Endothelial cell of umbilical vein (primary cell): ENCODE measurements around the gene ATP1A3. TPM values are rescaled to one million over a fixed set of nuclear protein-coding genes. Genes with fewer than 3 reads are reported as not detected.

Experiments
- BruUV-seq: library from RNA; stranded (reverse); fragments of 400-500 nt; replicated peaks from 2 replicates; lab custom pipeline; 2021; lab: Mats Ljungman, UMichigan
- CTCF ChIA-PET: fragments of 300-600, 350-600 bp; sonication (Branson Sonifier 250); formaldehyde crosslinking; loops from one replicate; lab custom pipeline; 2021; ENCODE audit warnings: antibody characterized with exemption, inconsistent platforms; lab: Charles Lee
- POLR2A ChIA-PET: fragments of 300-600, 350-600 bp; sonication (Branson Sonifier 250); formaldehyde crosslinking; loops from one replicate; lab custom pipeline; 2021; ENCODE audit warnings: antibody characterized with exemption, inconsistent platforms; lab: Charles Lee
- DNase-seq: peaks from one replicate; pipeline ENCODE4 v3.0.0-alpha.2; 2011; ENCODE audit warnings: low read depth, low spot score
- FAIRE-seq: peaks from 2 replicates; lab custom pipeline; 2011; peaks lifted over from hg19 to GRCh38; lab: Jason Lieb, UNC
- H2AFZ ChIP-seq: 2 replicates; pipeline ENCODE4 v1.6.0; 2012; ENCODE audit warnings: low read depth, low read length, control low read depth, inconsistent platforms
- H3K27ac ChIP-seq: 2 replicates; pipeline ENCODE4 v1.5.1; 2011; ENCODE audit warnings: low read depth, mild to moderate bottlenecking, control low read depth, low read length, moderate library complexity; ENCODE audit not compliant: insufficient read depth
- H3K27me3 ChIP-seq, 2 experiments: 2 replicates each; pipeline versions ENCODE4 v1.6.0 to v1.6.1; 2011; ENCODE audit warnings: low read length in 2 of 2, mixed read lengths in 1 of 2; ENCODE audit not compliant: control insufficient read depth in 2 of 2, insufficient read depth in 2 of 2
- H3K36me3 ChIP-seq, 2 experiments: 2 replicates in 1 of 2; 3 replicates in 1 of 2; pipeline ENCODE4 v1.5.1; 2011; ENCODE audit warnings: low read length in 2 of 2, mild to moderate bottlenecking in 1 of 2, moderate library complexity in 1 of 2; ENCODE audit not compliant: control insufficient read depth in 2 of 2, insufficient read depth in 2 of 2; ENCODE audit errors: extremely low read depth in 1 of 2
- H3K4me1 ChIP-seq: 3 replicates; pipeline ENCODE4 v1.5.1; 2011; ENCODE audit warnings: mild to moderate bottlenecking, low read length; ENCODE audit not compliant: control insufficient read depth, insufficient read depth; ENCODE audit errors: extremely low read depth
- H3K4me2 ChIP-seq: 2 replicates; pipeline ENCODE4 v1.6.1; 2011; ENCODE audit warnings: low read length, control low read depth, mixed read lengths; ENCODE audit not compliant: insufficient read depth
- H3K4me3 ChIP-seq, 3 experiments: fragments of 200-600 bp in 1 of 3; sonication (generic), shearing (Covaris generic) in 1 of 3; replicated peaks in 1 of 3; 2 replicates each; pipeline ENCODE4 v1.5.1; 2011 to 2016; ENCODE audit warnings: control low read depth in 3 of 3, low read length in 3 of 3, mild to moderate bottlenecking in 2 of 3, inconsistent platforms in 1 of 3, low read depth in 1 of 3, moderate library complexity in 1 of 3; ENCODE audit not compliant: insufficient read depth in 1 of 3
- H3K79me2 ChIP-seq: 2 replicates; pipeline ENCODE4 v1.6.0; 2012; ENCODE audit warnings: low read length, inconsistent platforms; ENCODE audit not compliant: control insufficient read depth, insufficient read depth
- H3K9ac ChIP-seq: replicated peaks from 2 replicates; pipeline ENCODE3; 2011; ENCODE audit warnings: low read length, control low read depth; ENCODE audit not compliant: insufficient read depth; ENCODE audit errors: extremely low read depth
- H3K9me1 ChIP-seq: replicated peaks from 3 replicates; pipeline ENCODE4 v1.6.0; 2011; ENCODE audit warnings: mild to moderate bottlenecking, low read length; ENCODE audit not compliant: control insufficient read depth, insufficient read depth; ENCODE audit errors: extremely low read depth
- H3K9me3 ChIP-seq: replicated peaks from 2 replicates; pipeline ENCODE4 v1.5.1; 2012; ENCODE audit warnings: low read length, inconsistent platforms; ENCODE audit not compliant: control insufficient read depth, insufficient read depth
- H4K20me1 ChIP-seq: replicated peaks from 2 replicates; pipeline ENCODE3; 2011; ENCODE audit warnings: mild to moderate bottlenecking, low read length; ENCODE audit not compliant: control insufficient read depth, insufficient read depth; ENCODE audit errors: extremely low read depth
- CTCF ChIP-seq, 2 donors: IDR thresholded peaks; 1 replicate in 1 of 2; 2 replicates in 1 of 2; pipeline ENCODE4 v1.5.1; 2011; ENCODE audit warnings: low read length in 2 of 2, mild to moderate bottlenecking in 2 of 2, moderate library complexity in 2 of 2, control low read depth in 1 of 2, inconsistent platforms in 1 of 2, low read depth in 1 of 2; ENCODE audit not compliant: insufficient read depth in 1 of 2; ENCODE audit errors: extremely low read depth in 1 of 2
- EZH2 ChIP-seq: IDR thresholded peaks from 2 replicates; pipeline ENCODE4 v1.6.1; 2012; ENCODE audit warnings: borderline replicate concordance, low read depth, mild to moderate bottlenecking, moderate library complexity, low read length, inconsistent platforms; ENCODE audit not compliant: severe bottlenecking
- FOS ChIP-seq: IDR thresholded peaks from 2 replicates; pipeline ENCODE4 v1.6.1; 2011; ENCODE audit warnings: mild to moderate bottlenecking, low read length, moderate library complexity, borderline replicate concordance; ENCODE audit not compliant: insufficient read depth
- GATA2 ChIP-seq: IDR thresholded peaks from 2 replicates; pipeline ENCODE4 v1.7.0; 2011; ENCODE audit warnings: low read depth, mild to moderate bottlenecking, moderate library complexity, mixed read lengths, low read length; ENCODE audit not compliant: insufficient read length, insufficient read depth
- JUN ChIP-seq: IDR thresholded peaks from 2 replicates; pipeline ENCODE4 v1.6.1; 2011; ENCODE audit warnings: borderline replicate concordance, low read depth; ENCODE audit not compliant: insufficient read length, insufficient read depth
- MAX ChIP-seq: IDR thresholded peaks from 2 replicates; pipeline ENCODE4 v1.6.1; 2011; ENCODE audit not compliant: insufficient read depth, insufficient read length
- MYC ChIP-seq: IDR thresholded peaks from one replicate; pipeline ENCODE4 v1.6.1; 2011; ENCODE audit warnings: mild to moderate bottlenecking, low read depth, low read length
- POLR2A ChIP-seq: IDR thresholded peaks from 2 replicates; pipeline ENCODE4 v1.6.1; 2012; ENCODE audit warnings: low read depth, mild to moderate bottlenecking, control low read depth, low read length
- POLR2AphosphoS5 ChIP-seq: IDR thresholded peaks from 2 replicates; pipeline ENCODE4 v1.6.1; 2012; ENCODE audit warnings: low read depth, mild to moderate bottlenecking, control low read depth, low read length, moderate library complexity; ENCODE audit not compliant: insufficient read depth
- dilution Hi-C: fragments of 300-500 bp; cut with MboI; formaldehyde crosslinking; loops from one replicate; pipeline ENCODE4 v1.15.0; 2019; ENCODE audit warnings: low sequenced_read_pairs; ENCODE audit not compliant: extremely low pct_ligation_motif_present
- intact Hi-C: fragments of 100-400 bp; cut with micrococcal nuclease; formaldehyde crosslinking; loops from one replicate; pipeline ENCODE4 v1.10.0; 2022
- polyA plus RNA-seq, 4 experiments: library from polyadenylated mRNA; depleted of rRNA in 3 of 4; stranded (reverse) in 3 of 4; unstranded in 1 of 4; fragments of >200 nt; gene quantifications; 2 replicates each; pipeline versions ENCODE4 v1.2.1 to v1.2.3, GENCODE V29; 2011 to 2012; ENCODE audit warnings: missing spikeins in 1 of 4
- total RNA-seq: library from RNA; stranded (reverse); gene quantifications from 2 replicates; pipeline ENCODE4 v1.2.3, GENCODE V29; 2021

ATP1A3 gene
- total and polyA plus RNA-seq, 2 donors (not counting 3 experiments of a cell fraction or from before 2014, with no cell fraction given): 0.40 TPM; not detected in 1

GRCh38 chr19:42032431-42032830, 38.4 kb upstream of the ATP1A3 start:
- Histone ChIP-seq H3K4me2 (no peak overlapping the region), H3K36me3 (no peaks in the 10 kb centered on the region), H2AFZ (no peak overlapping the region), H3K79me2 (no peaks in the 10 kb centered on the region), H3K4me3 (no peak overlapping the region), H3K27me3 (peaks cover 0 to 4% of the 10 kb centered on the region in 2 experiments), H3K4me1 (no peaks in the 10 kb centered on the region), H3K9me3 (no peaks in the 10 kb centered on the region), H4K20me1 (no peaks in the 10 kb centered on the region), H3K9ac (no peak overlapping the region), H3K27ac (no peak overlapping the region), H3K9me1 (no peaks in the 10 kb centered on the region)
- no TSS peak for BruUV-seq
- DNase-seq (no peak), FAIRE-seq (no peak)
- intact Hi-C loops (no loop called here), dilution Hi-C loops (no loop called here)
- CTCF ChIA-PET: no interaction called here
- no peak for TF ChIP-seq CTCF (IDR thresholded peaks at IDR 0.05; ENCODE audit: extremely low read depth in 1 of 2, insufficient read depth in 1 of 2, low read depth in 1 of 2, low read length in 2 of 2)
- no peak for TF ChIP-seq FOS
- POLR2A ChIA-PET: no interaction called here

GRCh38 chr19:42030645-42031440, 36.8 kb upstream of the ATP1A3 start:
- H3K9me3 ChIP-seq: no peaks in the 10 kb centered on the region

More at GRCh38 chr19:42030645-42031440, 36.8 kb upstream of the ATP1A3 start:
- Histone ChIP-seq H3K36me3 (no peaks in the 10 kb centered on the region), H3K4me1 (no peaks in the 10 kb centered on the region), H3K27ac (no peak overlapping the region), H3K9ac (no peak overlapping the region), H3K4me3 (no peak overlapping the region), H3K27me3 (peaks cover 0 to 4% of the 10 kb centered on the region in 2 experiments), H3K9me1 (no peaks in the 10 kb centered on the region), H2AFZ (no peak overlapping the region), H3K4me2 (no peak overlapping the region), H4K20me1 (no peaks in the 10 kb centered on the region), H3K79me2 (no peaks in the 10 kb centered on the region)
- CTCF ChIA-PET: interaction anchor here (1.5 to 3.7 kb wide), 2 partner anchors 9 to 14 kb away, joined by 3 to 25 read pairs; no protein-coding TSS in a partner anchor
- dilution Hi-C loops: no loop called here
- no peak for FAIRE-seq
- TF ChIP-seq CTCF (IDR thresholded peaks at IDR 0.05; ENCODE audit: extremely low read depth in 1 of 2, insufficient read depth in 1 of 2, low read depth in 1 of 2, low read length in 2 of 2): no peak
- no peak for TF ChIP-seq FOS
- no peak for TF ChIP-seq EZH2
- no peak for TF ChIP-seq GATA2
- no peak for TF ChIP-seq POLR2AphosphoS5
- no peak for TF ChIP-seq POLR2A
- TF ChIP-seq JUN: no peak
- no peak for TF ChIP-seq MAX
- no peak for TF ChIP-seq MYC
- BruUV-seq: no TSS peak
- DNase-seq: no peak
- POLR2A ChIA-PET: no interaction called here
- intact Hi-C loops: no loop called here
